GM21825 (cell line): ENCODE results near the gene PTBP3.

Source experiments
- ATAC-seq: cut with Tn5 transposase; IDR thresholded peaks from one replicate; pipeline ENCODE4 v1.9.1; 2021; ENCODE audit warnings: mild to moderate bottlenecking, moderate library complexity; ENCODE audit not compliant: unreplicated experiment

Gene PTBP3

GRCh38 chr9:112361601-112362000 lies 28.2 kb upstream of the PTBP3 start:
- ATAC-seq = no peak

GRCh38 chr9:112360047-112360804 lies 26.8 kb upstream of the PTBP3 start:
- ATAC-seq = no peak

GRCh38 chr9:112355427-112355897 lies 22.0 kb upstream of the PTBP3 start:
- ATAC-seq = no peak

- no peak for ATAC-seq
These were observed 20.8 kb upstream of the PTBP3 start for GRCh38 chr9:112354081-112354743.

DNA sequence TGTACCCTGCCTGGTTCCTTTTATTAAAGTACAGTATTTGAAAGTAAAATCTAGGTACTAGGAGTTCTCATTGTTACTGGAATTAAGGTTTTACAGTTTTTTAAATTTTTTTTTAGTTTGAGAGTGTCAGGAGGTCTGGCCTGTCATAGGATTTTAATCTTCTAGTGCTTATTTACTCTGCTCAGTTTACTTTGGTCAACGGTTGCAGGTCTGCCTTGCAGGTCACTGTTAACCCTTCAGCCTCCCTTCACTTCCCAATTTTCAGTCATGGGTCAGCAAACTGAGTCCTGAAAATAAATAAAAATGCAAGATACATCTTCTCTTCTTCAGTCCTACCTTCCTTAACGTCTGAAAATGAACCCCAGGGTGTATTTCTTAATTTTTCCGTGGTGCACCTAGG lies 18.8 kb upstream of the PTBP3 start:
- ATAC-seq = no peak

- no peak for ATAC-seq
These were observed 17.8 kb upstream of the PTBP3 start for GRCh38 chr9:112351184-112351583.

- no peak for ATAC-seq
These were observed 15.6 kb upstream of the PTBP3 start for GRCh38 chr9:112349008-112349333.

- no peak for ATAC-seq
These were observed 15.0 kb upstream of the PTBP3 start for GRCh38 chr9:112348257-112349007.

DNA sequence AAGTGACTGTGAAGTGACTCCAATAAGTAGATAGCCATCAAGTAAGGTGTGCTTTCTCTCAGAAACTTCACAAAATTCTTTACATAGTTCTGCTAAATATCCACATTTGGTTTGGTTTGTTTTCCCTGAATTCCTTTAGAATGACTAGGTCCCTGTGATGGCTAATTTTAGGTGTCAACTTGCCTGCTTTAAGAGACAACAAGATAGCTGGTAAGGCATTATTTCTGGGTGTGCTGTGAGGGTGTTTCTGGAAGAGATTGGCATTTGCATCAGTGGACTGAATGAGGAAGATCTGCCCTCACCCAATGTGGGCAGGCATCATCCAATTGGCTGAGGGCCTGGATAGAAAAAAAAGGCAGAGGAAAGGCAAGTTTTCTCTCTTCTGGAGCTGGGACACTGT lies 8.3 kb upstream of the PTBP3 start:
- ATAC-seq = no peak

- no peak for ATAC-seq
These were observed 6.5 kb upstream of the PTBP3 start for GRCh38 chr9:112339886-112340285.

GRCh38 chr9:112338561-112338960 lies 5.1 kb upstream of the PTBP3 start:
- no peak for ATAC-seq

DNA sequence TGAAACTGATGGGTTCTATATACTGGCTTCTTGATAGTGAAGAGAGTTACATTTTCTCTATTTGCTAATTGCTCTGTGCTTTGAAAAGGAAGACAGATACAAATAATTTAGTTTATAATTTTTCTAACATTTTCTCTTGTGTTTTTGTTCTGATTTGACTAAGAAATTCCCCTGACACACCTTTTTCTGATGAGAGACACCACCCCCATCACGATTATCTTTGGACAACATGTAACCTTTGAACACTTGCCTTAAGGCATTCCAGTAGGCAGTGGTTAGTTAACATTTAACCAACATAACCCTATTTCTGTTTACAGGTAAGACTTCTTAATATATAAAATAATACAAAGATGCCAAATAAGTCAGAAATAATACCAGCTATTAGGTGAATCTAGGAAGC lies 4.1 kb upstream of the PTBP3 start:
- no peak for ATAC-seq

DNA sequence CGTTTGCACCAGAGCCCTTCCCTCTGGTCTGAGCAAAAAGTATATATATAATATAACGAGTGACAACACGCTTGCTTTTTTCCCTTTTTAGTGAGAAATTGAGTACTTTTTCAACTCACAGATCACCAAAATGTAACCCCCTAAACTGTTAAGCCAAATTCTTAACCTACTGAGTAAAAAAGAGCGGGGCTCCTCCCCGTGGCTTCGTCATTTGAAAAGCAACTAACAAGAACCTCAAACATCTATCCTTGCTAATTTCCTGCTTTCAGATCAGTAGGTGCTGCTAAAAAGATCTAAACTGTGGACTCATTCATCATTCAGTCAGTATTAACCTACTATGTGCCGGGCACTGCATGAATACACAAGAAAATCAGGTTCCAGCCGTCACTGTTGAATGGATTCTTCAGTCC lies 1.0 kb upstream of the PTBP3 start:
- no peak for ATAC-seq

GRCh38 chr9:112333639-112334431 lies 416 bp upstream of the PTBP3 start:
- peak; percentile 76 for ATAC-seq

DNA sequence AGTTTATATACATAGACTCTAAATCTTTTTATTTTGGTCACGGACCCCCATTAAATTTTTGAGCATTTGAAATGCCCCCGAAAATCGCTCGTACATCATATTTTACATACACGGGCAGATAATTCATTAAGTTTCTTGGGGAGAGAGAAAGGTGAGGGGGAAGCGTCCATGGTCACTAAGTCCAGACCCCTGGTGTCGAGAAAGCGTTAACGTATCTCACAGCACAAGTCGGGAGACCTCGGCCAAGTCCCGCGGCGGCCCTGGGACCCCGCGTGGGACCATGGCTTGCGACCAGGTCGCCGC lies 794 bp downstream of the PTBP3 start:
- ATAC-seq = no peak

DNA sequence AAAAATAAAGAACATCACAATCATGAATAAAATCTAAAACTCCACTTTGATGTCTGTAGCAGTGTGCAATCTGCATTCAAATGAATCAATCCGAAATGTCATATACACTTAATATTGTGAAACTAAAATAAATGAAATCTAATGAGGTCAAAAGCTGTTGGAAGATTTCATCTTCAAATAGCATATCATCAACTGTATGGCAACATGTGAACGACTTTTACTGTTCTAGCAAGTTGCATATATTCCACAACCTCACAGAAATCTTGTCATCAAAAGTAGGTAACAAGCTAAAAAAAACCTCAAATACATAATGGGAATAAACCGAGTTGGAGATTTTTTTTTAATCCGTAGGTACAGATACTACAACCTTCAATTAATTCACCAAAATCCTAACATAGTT lies 1.2 kb downstream of the PTBP3 start:
- ATAC-seq = no peak

DNA sequence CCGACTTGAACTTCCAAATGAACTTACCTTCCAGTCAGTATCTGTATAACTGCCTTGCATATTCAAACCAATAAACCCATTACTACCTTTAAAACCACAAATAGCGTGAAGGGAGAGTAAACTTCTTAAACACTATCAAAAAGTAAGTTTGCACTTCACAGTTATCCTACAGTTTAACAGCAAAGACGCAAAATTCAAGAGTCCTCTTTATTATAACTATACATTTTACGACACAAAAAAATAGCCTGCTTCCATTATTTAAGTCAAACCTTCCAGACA lies 1.8 kb downstream of the PTBP3 start:
- no peak for ATAC-seq

DNA sequence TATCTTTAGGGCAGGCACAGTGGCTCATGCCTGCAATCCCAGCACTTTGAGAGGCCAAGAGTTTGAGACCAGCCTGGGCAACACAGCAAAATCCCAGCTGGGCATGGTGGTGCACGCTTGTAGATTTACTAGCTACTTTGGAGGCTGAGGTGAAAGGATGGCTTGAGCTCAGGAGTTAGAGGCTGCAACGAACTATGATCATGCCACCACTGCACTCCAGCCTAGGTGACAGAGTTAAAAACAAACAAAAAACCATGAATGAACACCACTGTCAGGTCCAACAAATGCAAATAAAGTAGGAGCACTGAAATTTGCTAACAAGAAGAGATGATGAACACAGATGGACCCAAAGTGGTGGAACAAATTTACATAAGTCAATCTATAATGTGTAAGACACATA lies 4.9 kb downstream of the PTBP3 start:
- ATAC-seq = no peak

GRCh38 chr9:112327718-112328450 lies 5.5 kb downstream of the PTBP3 start:
- ATAC-seq = no peak

- no peak for ATAC-seq
These were observed 7.2 kb downstream of the PTBP3 start for GRCh38 chr9:112326194-112326593.

DNA sequence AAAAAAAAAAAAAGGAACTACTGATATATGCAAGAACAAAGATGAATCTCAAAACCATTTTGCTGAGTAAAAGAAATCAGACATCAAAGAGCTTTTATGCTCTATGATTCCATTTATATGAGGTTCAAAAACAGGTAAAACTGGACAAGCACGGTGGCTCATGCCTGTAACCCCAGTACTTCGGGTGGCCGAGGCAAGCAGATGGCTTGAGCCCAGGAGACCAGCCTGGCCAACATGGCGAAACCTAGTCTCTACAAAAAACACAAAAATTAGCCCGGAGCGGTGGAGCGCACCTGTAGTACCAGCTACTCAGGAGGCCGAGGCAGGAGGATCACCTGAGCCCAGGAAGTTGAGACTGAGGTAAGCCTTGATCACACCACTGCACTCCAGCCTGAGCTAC lies 7.8 kb downstream of the PTBP3 start:
- no peak for ATAC-seq
